Measurements from ENCODE around the gene INPP5K.

Gene INPP5K

GRCh38 chr17:1467258-1467657 is 49.2 kb downstream of the INPP5K start:
- H3K4me3 ChIP-seq (ENCODE audit: low read depth, low read length): no peak overlapping the region
- no peak for TF ChIP-seq CTCF (IDR thresholded peaks at IDR 0.05; ENCODE audit: low read depth, low read length)
- DNase-seq (ENCODE audit: low read depth, low spot score): no peak
- in situ Hi-C loops (cut with HindIII; ENCODE audit: low sequenced_read_pairs): no loop called here

GRCh38 chr17:1464186-1464585 is 52.2 kb downstream of the INPP5K start:
- TF ChIP-seq CTCF (IDR thresholded peaks at IDR 0.05; ENCODE audit: low read depth, low read length): no peak
- in situ Hi-C loops (cut with HindIII; ENCODE audit: low sequenced_read_pairs): no loop called here
- no peak overlapping the region for H3K4me3 ChIP-seq (ENCODE audit: low read depth, low read length)
- DNase-seq (ENCODE audit: low read depth, low spot score): no peak

GRCh38 chr17:1462164-1463112 is 54.0 kb downstream of the INPP5K start:
- in situ Hi-C loops (cut with HindIII; ENCODE audit: low sequenced_read_pairs): no loop called here
- no peak for DNase-seq (ENCODE audit: low read depth, low spot score)
- TF ChIP-seq CTCF (IDR thresholded peaks at IDR 0.05; ENCODE audit: low read depth, low read length): no peak
- H3K4me3 ChIP-seq (ENCODE audit: low read depth, low read length): no peak overlapping the region

GRCh38 chr17:1461198-1461944 is 55.0 kb downstream of the INPP5K start:
- H3K4me3 ChIP-seq (ENCODE audit: low read depth, low read length): no peak overlapping the region
- no peak for TF ChIP-seq CTCF (IDR thresholded peaks at IDR 0.05; ENCODE audit: low read depth, low read length)
- in situ Hi-C loops (cut with HindIII; ENCODE audit: low sequenced_read_pairs): no loop called here
- no peak for DNase-seq (ENCODE audit: low read depth, low spot score)

- in situ Hi-C loops (cut with HindIII; ENCODE audit: low sequenced_read_pairs): no loop called here
- DNase-seq (ENCODE audit: low read depth, low spot score): no peak
- H3K4me3 ChIP-seq (ENCODE audit: low read depth, low read length): no peak overlapping the region
- TF ChIP-seq CTCF (IDR thresholded peaks at IDR 0.05; ENCODE audit: low read depth, low read length): no peak
These were observed 56.2 kb downstream of the INPP5K start for GRCh38 chr17:1460233-1460632.

- TF ChIP-seq CTCF (IDR thresholded peaks at IDR 0.05; ENCODE audit: low read depth, low read length): no peak
- peak within 1 kb of the TSS; percentile 83 for H3K4me3 ChIP-seq (ENCODE audit: low read depth, low read length)
- DNase-seq (ENCODE audit: low read depth, low spot score): peak; percentile 95
- in situ Hi-C loops (cut with HindIII; ENCODE audit: low sequenced_read_pairs): no loop called here
These were observed 60.4 kb downstream of the INPP5K start, which contains the start of gene CRK for GRCh38 chr17:1455797-1456599. Gene CRK (minus strand): TSS chr17:1456232. CDS start chr17:1456117, 115 bp downstream.

Data from astrocyte of the spinal cord (primary cell).